A549 treated with AZD9567 at 1 μM for 4 hours (cell line): Measurements from ENCODE around the gene OVOL2. TPM values are rescaled to one million over a fixed set of nuclear protein-coding genes. Genes with fewer than 3 reads are reported as not detected.

ENCODE experiments used
- total RNA-seq: library from RNA; stranded (reverse); fragments of 200-300 nt; extraction: Qiagen RNA extraction; gene quantifications from 5 replicates; pipeline ENCODE4 v1.2.3, GENCODE V29; 2022; ENCODE audit not compliant: insufficient read depth

Gene OVOL2
- 0.14 to 0.41 TPM (median 0.18 TPM) in 4 of 5 replicates, not detected in the other for total RNA-seq

GRCh38 chr20:18057101-18057993, at the start of gene OVOL2:
Gene OVOL2 (minus strand): TSS chr20:18057916. CDS start chr20:18057634, 282 bp downstream.

Other genes with a start within 250 kb of the OVOL2 start
- gene SNX5, start 89.1 kb downstream of the OVOL2 start, total RNA-seq: 246 to 259 TPM (median 248 TPM) in 5 replicates
- gene MGME1, start 88.9 kb downstream of the OVOL2 start, total RNA-seq: 37.5 to 57.9 TPM (median 38.7 TPM) in 5 replicates
- 9.0 to 12.1 TPM (median 10.9 TPM) in 5 replicates for gene KAT14, start 79.9 kb upstream of the OVOL2 start, total RNA-seq
- gene PET117, start 79.9 kb upstream of the OVOL2 start, total RNA-seq: 17.1 to 26.1 TPM (median 24.7 TPM) in 5 replicates
- gene ZNF133, start 230.6 kb upstream of the OVOL2 start, total RNA-seq: 4.2 to 12.9 TPM (median 11.5 TPM) in 5 replicates